Putamen (tissue), 1 donor: ENCODE results near the gene HOXA4.

ENCODE experiments used
- DNase-seq: peaks from one replicate; pipeline ENCODE4 v3.0.0-alpha.2; 2016; ENCODE audit warnings: low spot score

Gene HOXA4

DNA sequence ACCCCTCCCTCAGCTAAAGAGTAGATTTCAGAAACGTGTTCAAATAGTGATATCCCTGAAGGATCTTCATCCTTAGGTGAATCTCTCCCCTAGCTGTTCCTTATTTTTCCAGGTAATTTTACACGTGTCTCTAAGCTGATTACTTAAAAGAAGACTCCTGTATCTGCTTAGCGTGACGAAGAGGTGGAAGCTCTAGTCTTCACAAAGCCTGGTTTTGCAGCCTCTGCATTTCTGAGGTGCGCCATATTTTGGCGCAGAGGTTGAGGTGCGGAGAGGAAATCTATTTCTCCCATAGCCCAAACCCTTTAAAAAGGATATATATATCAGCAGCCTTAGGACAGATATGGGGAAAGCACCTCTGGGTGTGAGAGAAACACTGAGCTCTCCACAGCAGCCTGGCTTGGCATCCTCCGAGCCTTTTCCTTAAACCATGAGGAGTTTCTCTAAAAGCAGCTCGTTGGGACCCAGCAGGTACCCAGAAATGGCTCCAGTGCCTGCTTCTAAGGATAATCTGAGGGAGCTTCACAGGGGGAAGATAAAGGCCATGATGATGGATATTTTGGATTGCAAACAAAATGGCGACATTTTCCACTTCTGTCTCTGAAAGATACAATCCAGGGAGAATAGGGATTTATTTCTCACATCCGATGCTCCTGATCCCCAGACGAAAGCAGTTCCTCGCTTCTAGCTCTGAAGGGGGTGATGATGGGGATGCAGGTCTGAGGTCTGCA lies 25.1 kb downstream of the HOXA4 start:
- DNase-seq = no peak

DNA sequence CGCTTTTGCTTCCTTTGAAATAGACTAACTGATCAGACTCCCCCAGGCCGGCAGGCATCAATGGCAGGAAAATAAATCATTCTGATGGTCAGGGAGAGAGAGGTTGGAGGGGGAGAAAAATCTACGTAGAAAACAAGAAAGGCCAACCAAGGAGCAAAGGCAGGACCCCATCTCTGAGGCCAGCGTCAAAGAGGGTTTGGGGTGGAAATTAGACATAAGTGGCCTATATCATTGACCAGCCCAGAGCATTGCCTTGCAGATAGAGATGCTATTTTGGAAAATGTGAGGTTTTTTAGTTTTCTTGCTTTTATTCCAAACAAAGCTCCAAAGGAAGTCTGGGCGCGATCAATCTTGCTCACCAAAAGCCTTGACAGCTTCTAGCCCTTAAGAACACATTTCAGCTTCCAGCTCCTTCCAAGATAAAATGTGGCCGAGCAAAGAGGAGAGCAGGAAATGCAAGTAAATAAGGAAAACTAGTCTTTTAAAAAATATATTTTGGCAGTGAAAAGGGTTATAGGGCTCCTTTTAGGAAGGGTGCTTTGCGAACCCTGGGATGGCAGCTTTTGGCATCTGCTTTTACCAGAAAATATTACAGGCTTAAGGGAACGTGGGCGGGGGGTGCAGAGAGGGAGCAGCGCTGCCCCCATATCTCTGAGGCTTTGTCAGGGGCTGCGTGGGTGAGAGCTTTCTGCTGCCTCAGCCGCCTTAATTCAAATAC lies 26.1 kb downstream of the HOXA4 start:
- no peak for DNase-seq

DNA sequence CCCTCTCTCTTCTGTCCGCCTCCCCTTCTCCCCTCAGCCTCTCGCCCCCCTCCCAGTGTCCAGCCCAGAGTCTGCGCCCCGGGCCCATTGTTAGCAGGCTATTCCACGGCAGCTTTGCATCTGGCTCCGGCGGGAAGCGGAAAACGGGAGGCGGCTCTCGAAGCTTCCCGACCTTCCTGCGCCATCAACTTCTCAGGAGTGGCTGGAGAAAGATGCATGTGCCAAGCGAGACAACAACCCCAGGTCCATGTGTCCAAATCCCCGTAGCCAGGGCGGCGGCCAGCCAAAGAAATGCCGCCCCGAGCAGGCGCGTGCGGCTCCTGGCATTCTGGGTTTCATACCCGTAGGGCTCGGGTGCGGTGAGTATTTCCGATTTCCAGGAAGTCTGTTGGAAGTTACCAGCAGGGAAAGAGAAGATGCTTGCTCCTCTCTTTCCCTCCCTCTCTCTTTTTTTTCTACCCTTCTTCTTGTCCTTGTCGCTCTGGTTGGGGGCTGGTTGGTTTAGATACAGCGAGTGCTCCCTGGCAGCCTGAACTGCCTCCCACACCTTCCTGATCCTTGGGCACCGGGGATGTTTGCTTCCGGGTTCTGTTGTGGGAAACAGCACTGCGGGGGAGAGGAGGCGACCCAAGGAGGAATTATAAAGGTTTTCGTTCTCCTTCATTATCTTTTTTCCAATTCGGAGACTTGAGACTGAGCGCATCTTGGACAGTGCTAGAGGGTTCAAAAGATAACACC lies 26.9 kb downstream of the HOXA4 start:
- no peak for DNase-seq

DNA sequence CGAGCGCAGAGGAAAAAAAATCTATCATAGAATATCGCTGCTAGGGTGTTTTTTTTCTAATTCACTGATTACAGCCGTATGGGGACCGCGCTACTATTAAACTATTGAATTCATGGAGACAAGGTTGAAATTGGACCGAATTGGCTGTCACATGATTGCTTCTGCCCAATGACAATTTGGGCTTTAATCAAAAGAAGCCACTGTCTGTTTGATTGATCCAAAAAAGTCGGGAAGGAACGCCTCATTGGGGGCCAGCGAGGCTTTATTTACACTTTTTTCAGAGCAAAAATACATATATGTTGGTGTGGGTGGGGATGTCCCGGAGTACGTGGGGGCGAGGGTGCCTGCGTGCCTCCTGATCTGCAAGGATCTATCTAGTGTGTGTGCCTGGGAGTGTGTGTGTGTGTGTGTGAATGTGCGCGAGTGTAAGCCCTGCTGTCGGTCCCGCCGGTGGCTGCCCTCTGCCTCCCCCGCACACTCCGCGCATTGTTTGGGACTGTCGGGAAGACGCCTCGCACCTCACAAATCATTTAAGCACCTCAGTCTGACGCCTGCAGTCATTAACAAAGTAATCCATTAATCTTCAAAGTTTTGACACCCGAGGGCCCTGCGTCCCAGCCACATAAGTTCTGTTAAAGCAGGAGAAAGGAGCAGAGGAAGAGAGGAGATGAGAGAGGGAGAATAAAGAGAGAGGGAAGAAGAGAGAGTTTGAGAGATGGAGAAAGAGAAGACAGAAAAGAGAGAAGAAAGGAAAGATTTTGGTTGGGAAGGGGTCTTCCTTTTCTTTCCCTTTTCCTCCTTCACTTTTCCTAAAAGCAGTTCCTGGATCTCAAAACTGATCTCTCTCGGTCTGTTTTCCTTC lies 27.7 kb downstream of the HOXA4 start, which contains the start of gene HOXA2:
HOXA2 (minus strand) TSS at position 103 of the 862 bp plus-strand sequence. CDS start 183 bp downstream, outside the sequence.
- DNase-seq = no peak

DNA sequence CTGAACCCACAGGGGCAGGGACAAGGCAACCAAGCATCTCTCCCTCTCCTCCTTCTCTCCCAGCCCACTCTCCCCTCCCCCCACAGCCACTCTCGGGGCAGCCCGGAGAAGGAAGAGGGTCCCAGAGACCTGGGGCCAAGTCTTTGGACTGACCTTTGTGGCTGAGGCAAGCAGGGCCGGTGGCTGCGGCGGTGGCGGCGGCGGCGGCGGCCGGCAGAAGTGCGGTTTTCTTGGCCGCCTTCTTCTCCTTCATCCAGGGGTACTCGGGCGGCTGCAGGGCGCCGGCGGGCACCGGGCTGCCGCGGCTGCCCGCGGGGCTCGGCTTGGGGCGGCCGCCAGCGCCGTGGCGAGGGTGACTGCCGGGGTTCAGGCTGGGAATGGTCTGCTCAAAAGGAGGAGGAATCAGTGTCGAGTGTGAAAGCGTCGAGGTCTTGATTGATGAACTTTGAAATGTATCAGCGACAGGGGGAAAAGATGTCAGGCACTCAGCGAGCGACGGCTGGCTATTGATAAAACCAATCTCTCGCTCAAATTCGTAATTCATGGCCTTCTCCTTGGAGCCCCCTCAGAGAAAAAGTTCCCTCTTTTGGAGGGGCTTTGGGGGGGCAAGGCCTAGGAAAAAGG lies 28.5 kb downstream of the HOXA4 start:
- DNase-seq = no peak

DNA sequence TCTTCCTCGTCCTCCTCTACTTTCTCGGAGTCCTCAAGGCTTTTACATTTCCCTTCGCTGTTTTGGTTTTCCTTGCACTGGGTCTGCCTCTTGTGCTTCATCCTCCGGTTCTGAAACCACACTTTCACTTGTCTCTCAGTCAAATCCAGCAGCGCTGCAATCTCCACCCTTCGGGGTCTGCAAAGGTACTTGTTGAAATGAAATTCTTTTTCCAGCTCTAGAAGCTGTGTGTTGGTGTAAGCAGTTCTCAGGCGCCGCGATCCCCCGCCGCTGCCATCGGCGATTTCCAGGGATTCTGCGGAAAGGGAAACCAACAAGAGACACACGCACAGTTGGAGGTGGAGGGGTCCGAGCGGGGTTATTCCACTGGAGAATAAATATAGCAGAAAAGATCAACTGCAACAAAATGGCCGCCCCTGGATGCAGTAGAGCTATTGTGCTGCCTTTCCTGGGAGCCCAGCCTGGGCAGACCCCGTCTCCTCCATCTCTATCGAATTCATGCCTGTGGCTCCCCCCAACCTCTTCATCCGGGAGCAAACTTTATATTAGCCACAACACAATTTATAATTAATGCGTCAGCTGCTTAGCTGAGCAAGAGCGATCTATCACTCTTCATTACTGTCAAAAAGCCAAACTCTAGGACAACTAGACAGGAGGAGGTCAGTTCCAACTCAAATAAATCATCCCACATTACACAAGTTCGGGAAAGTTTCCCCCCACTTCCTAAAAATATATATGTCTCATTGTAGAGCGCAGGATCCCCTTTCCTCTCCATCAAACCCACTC lies 29.2 kb downstream of the HOXA4 start:
- DNase-seq = no peak

DNA sequence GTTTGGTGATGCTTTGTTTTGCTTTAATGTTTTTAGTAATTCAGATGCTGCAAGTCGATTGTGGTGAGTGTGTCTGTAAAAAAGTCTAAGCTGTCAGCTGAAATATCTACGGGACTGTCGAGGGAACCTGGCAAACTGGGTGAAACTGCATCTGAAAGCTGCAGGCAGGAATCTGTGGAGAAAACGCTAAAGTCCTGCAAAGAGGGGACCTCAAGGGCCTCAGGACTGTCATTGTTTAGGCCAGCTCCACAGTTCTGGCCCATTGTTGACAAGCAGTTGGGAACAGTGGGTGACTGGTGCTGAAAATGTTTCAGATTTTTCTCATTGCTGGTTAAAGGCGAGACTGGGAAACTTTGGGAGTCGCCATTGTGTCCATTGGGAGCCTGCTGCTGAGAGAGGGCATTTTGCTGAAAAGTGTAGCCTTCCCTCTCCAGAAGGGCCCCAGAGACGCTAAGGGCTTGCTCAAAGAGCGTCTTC lies 29.8 kb downstream of the HOXA4 start:
- DNase-seq = no peak

DNA sequence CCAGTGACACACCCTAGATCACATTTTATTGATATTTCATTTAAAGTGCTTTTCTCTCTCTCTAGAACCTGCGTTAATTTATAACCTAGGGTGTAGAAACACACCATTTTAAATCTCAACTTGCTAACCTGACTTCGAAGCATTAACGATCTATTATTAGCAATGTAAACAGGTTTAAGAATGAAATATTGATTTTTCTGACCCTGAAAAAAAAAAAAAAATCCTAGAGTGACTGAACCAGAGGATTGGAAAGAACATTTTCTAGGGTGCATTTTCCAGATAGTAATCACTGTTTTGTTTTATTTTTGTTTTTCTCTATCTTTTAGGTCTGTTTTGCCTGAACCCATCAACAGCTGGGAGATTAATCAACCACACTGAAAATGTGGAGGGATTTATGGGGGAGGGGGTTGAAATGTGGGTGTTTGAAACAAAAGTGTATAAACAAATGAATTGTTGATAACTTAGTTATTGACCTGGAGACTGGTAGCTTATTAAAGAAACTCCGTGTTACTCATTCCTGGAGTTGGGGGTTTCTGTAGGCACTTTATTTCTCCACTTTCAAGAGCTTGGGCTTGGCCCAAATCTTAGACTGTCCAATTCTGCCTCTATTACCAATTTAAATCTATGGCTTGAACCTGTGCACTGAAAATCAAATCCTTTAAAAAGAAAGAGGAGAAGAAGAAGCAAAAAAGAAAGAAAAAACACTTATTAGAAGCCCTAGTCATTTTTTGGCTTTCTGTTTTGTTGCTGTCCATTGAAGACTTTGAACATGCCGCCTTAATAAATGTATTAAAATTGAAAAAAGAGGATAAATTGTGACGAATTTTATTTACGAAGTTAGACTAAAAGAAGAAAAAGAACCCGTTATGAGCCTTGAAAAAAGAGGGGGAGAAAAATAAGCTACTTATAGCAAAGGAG lies 30.8 kb downstream of the HOXA4 start:
- no peak for DNase-seq

DNA sequence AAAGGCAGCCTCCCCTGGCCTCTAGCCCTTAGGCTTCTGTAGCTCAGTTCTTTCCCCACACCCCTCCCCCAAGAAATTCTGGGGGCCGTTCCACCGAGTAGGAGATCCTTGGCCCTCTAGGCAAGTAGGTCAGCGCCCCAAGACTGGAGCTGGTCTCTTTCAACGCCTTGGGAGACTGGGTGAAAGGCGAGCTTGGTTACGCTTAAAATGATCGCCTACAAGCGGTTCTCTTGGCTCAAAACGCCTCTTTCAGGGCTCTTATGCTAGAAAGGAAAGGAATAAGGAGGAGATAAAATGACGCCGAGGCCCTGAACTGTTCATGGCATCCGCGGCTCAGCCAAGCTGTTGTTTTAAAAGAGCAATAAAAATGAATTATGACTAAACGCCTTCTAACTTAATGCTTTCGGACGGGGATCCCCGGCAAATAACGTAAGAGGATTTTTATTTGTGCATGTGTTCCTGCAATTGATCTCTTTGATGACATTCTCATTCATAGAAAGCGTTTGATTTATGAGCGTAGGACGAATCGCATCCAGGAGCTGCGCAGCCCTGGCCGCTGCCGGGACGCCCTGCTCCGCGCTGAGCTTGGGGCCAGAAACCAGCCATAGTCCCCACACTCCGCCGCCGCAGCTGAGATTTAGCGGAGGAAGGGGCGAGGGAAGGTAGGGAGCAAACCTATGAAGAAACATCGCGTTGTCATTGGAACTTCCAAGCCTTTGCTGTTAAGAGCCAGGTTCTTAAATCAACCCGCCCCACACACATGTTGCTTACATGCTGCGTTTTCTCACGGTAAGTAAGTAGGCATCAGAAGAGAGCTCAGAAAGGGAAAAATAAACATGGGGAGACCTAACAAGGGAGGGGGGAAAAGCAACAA lies 31.7 kb downstream of the HOXA4 start:
- no peak for DNase-seq

DNA sequence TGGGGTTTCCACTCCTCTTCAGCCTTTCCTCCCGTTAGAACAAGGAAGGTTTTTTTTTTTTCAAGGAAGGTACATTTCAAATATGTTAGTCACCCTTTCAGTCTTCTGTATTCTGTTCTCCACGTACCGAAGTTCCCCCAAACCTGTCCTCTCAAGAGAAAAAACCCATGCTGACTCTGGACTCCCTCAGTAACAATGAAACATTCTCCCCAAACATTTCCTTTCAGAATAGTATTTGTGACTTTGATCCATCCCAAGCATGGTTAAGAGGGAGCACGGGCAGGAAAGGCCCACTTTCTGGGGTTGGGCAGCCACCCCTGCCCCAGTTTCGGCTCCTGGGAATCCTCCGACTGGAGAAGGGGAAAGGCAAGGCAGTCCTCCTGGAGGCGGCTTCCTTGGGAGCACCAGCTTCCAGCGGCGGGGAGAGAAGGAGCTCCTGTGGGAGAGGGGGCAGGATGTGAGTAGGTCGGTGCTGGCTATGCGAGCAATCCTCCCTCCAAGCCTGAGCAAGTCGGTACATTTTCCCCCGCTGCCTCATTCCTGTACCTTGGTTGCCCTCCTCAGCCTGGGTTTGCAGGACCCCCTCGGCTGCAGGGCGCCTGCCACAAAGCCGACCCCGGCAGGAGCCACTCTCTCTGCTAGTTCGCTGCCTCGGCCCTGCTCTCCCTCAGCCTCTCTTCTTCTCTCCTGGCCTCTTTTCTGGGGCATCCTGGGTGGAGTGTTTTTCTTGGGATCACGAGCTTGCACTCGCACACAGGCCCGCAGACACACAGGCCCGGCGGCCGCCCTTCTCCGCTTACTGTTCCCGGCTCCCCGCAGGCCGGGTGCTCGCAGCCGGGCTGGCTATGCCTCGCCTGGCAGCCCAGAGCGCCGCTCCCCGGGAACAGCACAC lies 32.6 kb downstream of the HOXA4 start:
- no peak for DNase-seq

DNA sequence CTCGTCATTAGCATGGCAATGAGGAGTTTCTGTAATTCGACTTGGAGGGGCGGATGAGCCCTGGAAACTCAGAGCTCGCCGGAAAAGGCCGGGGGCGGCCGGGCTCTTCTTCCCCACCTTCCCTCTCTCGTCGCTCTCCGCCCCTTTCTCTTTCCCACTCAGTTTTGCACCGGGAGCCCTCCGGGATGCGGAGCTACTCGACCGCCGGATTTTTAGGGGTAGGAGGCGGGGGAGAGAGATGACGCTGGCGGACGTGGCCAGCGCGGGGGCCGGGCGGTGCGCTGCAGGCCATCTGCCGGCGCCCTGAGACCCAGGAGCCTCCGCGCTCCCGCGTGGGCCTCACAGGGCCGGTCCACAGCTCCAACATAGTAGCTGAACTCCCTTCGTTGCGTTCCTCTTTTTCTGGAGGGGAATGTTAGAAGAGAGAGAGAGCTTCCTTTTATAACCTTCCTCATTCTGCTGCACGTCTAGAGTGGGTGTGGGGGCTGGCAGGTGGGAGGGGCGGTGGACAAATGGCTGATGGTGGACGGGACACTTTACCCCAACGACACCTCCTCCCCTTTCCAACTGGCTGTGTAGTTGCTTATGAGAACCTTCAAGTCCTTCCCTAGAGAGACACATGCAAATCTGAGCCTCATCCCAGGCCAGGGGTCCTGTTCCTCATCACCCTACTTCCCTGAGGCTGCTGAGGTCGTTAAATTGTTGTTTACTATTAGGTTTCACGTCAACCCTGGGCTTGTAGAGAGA lies 33.6 kb downstream of the HOXA4 start:
- DNase-seq = no peak

DNA sequence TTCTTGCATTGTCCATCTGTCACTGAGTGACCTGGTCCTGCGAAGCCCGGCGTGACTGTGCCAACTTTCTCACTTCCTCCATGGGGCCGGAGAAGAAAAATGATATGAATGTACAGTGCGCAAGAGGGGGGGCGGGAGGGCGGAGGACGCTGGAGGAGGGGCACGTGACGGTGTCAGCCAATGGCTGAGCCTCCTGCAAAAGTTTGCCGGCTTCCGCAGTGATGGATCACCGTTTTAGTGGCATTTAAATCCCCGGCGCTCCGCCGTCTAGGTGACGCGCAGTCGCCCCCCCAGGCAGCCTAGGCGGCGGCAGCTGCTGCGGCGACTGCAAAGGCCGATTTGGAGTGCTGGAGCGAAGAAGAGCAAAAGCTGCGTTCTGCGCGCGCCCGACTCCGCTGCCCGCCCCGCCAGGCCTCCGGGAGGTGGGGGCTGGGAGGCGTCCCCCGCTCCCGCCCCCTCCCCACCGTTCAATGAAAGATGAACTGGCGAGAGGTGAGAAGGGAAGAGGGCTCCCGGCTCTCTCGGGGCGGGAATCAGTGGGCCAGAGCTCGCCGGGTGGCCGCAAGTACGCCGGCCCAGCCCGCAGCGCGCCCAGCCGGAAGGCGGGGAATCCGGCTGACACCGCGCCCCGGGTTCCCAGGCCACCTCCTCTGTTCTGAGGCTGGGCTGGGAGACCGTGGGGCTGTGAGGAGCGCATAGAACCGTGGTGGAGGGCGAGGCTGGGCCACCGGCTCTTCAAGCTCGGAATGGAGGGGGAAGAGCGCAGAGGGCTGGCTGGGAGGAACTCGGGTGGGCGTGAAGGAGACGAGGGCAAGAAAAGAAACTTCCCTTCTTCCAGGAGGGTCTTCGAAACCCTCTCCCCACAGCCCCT lies 34.4 kb downstream of the HOXA4 start, which contains the start of gene HOXA1:
HOXA1 (minus strand) TSS at position 104 of the 871 bp plus-strand sequence; CDS start at position 16, 88 bp downstream.
- no peak for DNase-seq

DNA sequence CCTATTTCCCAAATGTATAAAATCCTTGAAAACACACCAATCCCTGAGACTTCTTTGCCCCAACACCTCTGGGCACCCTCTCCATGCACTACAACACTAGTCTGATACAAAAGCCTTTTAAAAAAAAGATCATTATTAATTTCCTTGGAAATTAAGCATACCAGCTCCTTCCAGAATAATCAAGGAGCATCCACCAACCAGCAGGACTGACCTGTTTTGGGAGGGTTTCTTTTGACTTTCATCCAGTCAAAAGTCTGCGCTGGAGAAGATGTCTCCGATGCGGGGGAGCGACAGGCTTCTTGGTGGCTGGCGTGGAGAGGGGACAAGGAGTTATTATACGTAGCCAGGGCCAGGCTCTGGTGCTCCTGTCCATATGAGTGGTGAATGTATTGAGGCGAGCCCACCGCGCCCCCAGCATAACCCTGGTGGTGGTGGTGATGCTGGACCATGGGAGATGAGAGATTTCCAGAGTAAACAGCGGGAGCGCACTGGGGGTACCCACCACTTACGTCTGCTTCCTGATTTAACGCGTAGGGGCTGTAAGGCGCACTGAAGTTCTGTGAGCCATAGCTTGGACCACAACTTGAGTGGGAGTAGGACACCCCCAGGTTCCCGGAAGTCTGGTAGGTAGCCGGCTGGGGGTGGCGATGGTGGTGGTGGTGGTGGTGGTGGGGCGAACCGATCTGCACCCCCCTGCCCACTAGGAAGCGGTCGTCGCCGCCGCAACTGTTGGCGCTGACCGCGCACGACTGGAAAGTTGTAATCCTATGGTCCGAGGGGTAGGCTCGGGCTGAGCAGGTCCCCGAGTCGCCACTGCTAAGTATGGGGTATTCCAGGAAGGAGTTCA lies 35.3 kb downstream of the HOXA4 start:
- no peak for DNase-seq

DNA sequence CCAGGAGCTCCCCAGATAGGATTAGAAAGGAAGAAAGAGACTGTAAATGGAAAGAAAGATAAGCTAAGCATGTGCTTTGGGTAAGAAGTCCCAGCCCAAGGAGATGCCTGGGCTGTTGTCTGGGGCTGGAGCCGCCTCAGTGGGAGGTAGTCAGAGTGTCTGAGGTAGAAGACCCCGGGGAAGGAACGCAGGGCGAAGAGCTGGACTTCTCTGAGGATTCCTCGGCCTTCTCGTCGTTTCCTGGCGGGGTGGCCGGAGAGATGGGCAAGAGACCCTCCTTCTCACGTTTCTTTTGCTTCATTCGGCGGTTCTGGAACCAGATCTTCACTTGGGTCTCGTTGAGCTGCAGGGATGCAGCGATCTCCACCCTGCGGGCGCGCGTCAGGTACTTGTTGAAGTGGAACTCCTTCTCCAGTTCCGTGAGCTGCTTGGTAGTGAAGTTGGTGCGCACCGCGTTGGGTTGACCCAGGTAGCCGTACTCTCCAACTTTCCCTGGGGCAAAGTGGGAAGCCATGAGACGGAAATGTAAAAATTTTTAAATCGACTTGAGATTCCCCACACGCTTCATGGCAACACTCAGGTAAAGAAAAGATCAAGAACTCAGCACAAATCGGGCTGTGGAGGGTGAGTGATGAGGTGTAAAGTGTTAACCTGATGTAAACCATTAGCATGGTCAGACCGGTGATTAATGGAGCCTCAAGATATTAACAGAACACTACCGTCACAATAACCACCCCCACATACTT lies 36.1 kb downstream of the HOXA4 start:
- no peak for DNase-seq
